K562 (cell line): ENCODE measurements around the gene CELA1. TPM values are rescaled to one million over a fixed set of nuclear protein-coding genes. Genes with fewer than 3 reads are reported as not detected.

Source experiments
- CREM ChIP-seq: IDR thresholded peaks from 2 replicates; pipeline ENCODE4 v1.6.1; 2014; ENCODE audit warnings: antibody characterized with exemption, low read depth
- EHMT2 ChIP-seq: fragments of 450-650 bp; IDR thresholded peaks from 2 replicates; pipeline ENCODE4 v1.6.1; 2018; ENCODE audit warnings: antibody characterized with exemption
- FOS ChIP-seq: IDR thresholded peaks from 3 replicates; pipeline ENCODE4 v1.6.1; 2011; ENCODE audit not compliant: insufficient read length; ENCODE audit errors: extremely low read depth
- FOXM1 ChIP-seq, 2 experiments: fragments of 450-650 bp in 1 of 2; sonication (generic) in 1 of 2; formaldehyde crosslinking in 1 of 2; IDR thresholded peaks; 2 replicates each; pipeline versions ENCODE4 v1.6.1 to v1.9.0; 2017 to 2022; ENCODE audit warnings: low read depth in 2 of 2, mild to moderate bottlenecking in 2 of 2, missing genetic modification reagents in 1 of 2, moderate library complexity in 1 of 2
- MAFG ChIP-seq: fragments of 450-650 bp; conservative IDR thresholded peaks from 2 replicates; pipeline ENCODE4 v1.6.1; 2016; ENCODE audit warnings: missing genetic modification characterization, missing compliant biosample characterization
- SMARCA5 ChIP-seq: fragments of 450-650 bp; IDR thresholded peaks from 2 replicates; pipeline ENCODE4 v1.6.1; 2016
- SMARCE1 ChIP-seq: fragments of 450-650 bp; IDR thresholded peaks from 2 replicates; pipeline ENCODE4 v1.7.1; 2016; ENCODE audit warnings: mild to moderate bottlenecking
- SRSF3 ChIP-seq: fragments of 200-400 bp; formaldehyde crosslinking; IDR thresholded peaks from 2 replicates; pipeline ENCODE4 v1.6.1; 2016; ENCODE audit warnings: mild to moderate bottlenecking, low read length, moderate library complexity; ENCODE audit not compliant: insufficient read depth
- TAF15 ChIP-seq: fragments of 200-400 bp; formaldehyde crosslinking; IDR thresholded peaks from 2 replicates; pipeline ENCODE4 v1.6.1; 2017; ENCODE audit warnings: mild to moderate bottlenecking, low read depth, low read length, moderate library complexity
- USF1 ChIP-seq: sonication (generic); formaldehyde crosslinking; IDR thresholded peaks from 2 replicates; pipeline ENCODE4 v1.9.0; 2022; ENCODE audit warnings: mild to moderate bottlenecking, missing genetic modification reagents
- ZNF212 ChIP-seq: fragments of 450-650 bp; formaldehyde crosslinking; IDR thresholded peaks from 2 replicates; pipeline ENCODE4 v1.4.0; 2020; ENCODE audit warnings: mild to moderate bottlenecking
- ZNF253 ChIP-seq: fragments of 250-450 bp; sonication (Bioruptor Pico); conservative IDR thresholded peaks from 2 replicates; pipeline ENCODE4 v1.6.1; 2021; ENCODE audit warnings: mild to moderate bottlenecking
- polyA plus RNA-seq, 8 experiments: library from polyadenylated mRNA; depleted of rRNA in 4 of 8; stranded (reverse) in 5 of 8; unstranded in 3 of 8; fragments of >200 nt; fragmentation: Nextera tagmentation in 2 of 8; fragmentation: Illumina TruSeq in 1 of 8; extraction: Ambion mirVana in 2 of 8; extraction: Trizol in 1 of 8; gene quantifications; 2 replicates each; pipeline versions ENCODE4 v1.2.1 to v1.2.3, GENCODE V29; 2011 to 2014; ENCODE audit warnings: inconsistent platforms in 1 of 8, missing spikeins in 1 of 8
- total RNA-seq, 7 experiments: library from RNA; depleted of rRNA in 6 of 7; stranded (reverse); fragments of >200 nt in 6 of 7; fragmentation: Illumina TruSeq in 2 of 7; extraction: Trizol in 2 of 7; gene quantifications; 2 replicates each; pipeline versions ENCODE4 v1.2.1 to v1.2.3, GENCODE V29; 2011 to 2021; ENCODE audit warnings: low replicate concordance in 1 of 7
- TF ChIP-seq, protein P1 (sequence below): fragments of 450-650 bp; IDR thresholded peaks from 2 replicates; pipeline ENCODE4 v1.6.1; 2018; ENCODE audit not compliant: partially characterized antibody
- TF ChIP-seq, protein P2 (sequence below): fragments of 250-450 bp; sonication (Bioruptor Pico); IDR thresholded peaks from 2 replicates; pipeline ENCODE4 v1.5.0; 2022; ENCODE audit warnings: mild to moderate bottlenecking
- TF ChIP-seq, protein P3 (sequence below), 2 experiments: IDR thresholded peaks; 2 replicates each; pipeline ENCODE4 v1.6.1; 2011; ENCODE audit warnings: borderline replicate concordance in 1 of 2, control low read depth in 1 of 2, low read depth in 1 of 2, low read length in 1 of 2, mild to moderate bottlenecking in 1 of 2, mixed read lengths in 1 of 2, moderate library complexity in 1 of 2; ENCODE audit not compliant: insufficient read depth in 1 of 2, insufficient read length in 1 of 2, poor library complexity in 1 of 2, severe bottlenecking in 1 of 2; ENCODE audit errors: extremely low read depth in 1 of 2
- TF ChIP-seq, protein P4 (sequence below): fragments of 450-650 bp; IDR thresholded peaks from 2 replicates; pipeline ENCODE4 v1.6.1; 2016; ENCODE audit warnings: mild to moderate bottlenecking

Gene CELA1
- total and polyA plus RNA-seq, 9 of the 15 experiments (the other 6 are each of a cell fraction or from before 2014, with no cell fraction given), result 0.06 to 0.27 (median 0.22) TPM; not detected in 6

DNA sequence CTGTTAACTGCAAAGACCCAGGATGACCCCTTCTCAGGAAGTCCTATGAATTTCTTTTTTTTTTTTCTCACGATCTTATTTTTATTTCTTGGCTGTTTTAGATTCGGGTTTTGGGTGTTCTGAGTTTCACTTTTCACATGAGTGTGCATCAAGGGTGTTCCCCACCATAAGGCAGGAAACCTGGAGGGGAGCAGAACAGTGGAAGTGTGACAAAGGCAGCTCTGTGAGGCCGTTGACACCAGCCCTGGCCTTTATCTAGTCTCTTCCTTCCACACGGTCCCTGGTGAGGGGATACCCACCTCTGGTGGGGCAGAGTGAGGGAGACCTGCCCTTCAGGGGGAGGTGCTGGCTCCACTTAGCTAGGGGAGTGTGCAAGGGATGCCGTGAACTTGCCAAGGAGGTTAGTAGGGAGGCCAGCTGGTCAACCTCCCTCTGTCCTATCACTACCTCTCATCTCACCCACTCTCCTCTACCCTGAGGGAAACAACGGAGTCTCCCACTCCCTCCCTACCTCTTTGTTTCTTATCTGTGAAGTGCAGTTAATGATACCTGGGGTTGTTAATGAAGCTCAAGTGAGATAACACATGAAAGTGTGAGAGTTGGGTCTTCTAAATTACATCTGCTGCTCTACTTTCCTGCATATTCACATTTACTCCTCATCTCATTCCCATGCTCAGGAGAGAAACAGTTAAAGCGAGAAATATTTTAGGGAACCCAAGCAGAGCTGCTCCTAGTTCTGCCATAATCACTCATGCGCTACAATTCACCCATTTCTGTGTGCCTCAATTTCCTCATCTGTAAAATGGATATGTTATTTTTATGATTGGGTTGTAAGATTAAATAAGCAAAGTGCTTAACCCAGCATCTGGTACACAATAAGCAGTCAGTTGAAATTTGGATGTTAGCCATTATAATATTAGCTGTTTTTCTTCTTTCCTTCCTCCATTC lies 49.1 kb upstream of the CELA1 start (continued):
- TF ChIP-seq, protein P1, sequence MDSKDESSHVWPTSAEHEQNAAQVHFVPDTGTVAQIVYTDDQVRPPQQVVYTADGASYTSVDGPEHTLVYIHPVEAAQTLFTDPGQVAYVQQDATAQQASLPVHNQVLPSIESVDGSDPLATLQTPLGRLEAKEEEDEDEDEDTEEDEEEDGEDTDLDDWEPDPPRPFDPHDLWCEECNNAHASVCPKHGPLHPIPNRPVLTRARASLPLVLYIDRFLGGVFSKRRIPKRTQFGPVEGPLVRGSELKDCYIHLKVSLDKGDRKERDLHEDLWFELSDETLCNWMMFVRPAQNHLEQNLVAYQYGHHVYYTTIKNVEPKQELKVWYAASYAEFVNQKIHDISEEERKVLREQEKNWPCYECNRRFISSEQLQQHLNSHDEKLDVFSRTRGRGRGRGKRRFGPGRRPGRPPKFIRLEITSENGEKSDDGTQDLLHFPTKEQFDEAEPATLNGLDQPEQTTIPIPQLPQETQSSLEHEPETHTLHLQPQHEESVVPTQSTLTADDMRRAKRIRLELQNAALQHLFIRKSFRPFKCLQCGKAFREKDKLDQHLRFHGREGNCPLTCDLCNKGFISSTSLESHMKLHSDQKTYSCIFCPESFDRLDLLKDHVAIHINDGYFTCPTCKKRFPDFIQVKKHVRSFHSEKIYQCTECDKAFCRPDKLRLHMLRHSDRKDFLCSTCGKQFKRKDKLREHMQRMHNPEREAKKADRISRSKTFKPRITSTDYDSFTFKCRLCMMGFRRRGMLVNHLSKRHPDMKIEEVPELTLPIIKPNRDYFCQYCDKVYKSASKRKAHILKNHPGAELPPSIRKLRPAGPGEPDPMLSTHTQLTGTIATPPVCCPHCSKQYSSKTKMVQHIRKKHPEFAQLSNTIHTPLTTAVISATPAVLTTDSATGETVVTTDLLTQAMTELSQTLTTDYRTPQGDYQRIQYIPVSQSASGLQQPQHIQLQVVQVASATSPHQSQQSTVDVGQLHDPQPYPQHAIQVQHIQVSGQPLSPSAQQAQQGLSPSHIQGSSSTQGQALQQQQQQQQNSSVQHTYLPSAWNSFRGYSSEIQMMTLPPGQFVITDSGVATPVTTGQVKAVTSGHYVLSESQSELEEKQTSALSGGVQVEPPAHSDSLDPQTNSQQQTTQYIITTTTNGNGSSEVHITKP, result peak; percentile 12
- TF ChIP-seq SMARCA5 (peak; percentile 77), EHMT2 (peak; percentile 75), FOS (no peak), SRSF3 (no peak), CREM (peak; percentile 47), MAFG (tag) (no peak), ZNF253 (CRISPR knock-in tag) (no peak), TAF15 (no peak), FOXM1 (IDR thresholded peaks at IDR 0.05; ENCODE audit: low read depth) (peak; percentile 79), FOXM1 (CRISPR knock-in tag; IDR thresholded peaks at IDR 0.05; ENCODE audit: low read depth) (no peak), ZNF212 (CRISPR knock-in tag) (no peak), SMARCE1 (peak; percentile 96), USF1 (no peak)
- TF ChIP-seq, protein P2, sequence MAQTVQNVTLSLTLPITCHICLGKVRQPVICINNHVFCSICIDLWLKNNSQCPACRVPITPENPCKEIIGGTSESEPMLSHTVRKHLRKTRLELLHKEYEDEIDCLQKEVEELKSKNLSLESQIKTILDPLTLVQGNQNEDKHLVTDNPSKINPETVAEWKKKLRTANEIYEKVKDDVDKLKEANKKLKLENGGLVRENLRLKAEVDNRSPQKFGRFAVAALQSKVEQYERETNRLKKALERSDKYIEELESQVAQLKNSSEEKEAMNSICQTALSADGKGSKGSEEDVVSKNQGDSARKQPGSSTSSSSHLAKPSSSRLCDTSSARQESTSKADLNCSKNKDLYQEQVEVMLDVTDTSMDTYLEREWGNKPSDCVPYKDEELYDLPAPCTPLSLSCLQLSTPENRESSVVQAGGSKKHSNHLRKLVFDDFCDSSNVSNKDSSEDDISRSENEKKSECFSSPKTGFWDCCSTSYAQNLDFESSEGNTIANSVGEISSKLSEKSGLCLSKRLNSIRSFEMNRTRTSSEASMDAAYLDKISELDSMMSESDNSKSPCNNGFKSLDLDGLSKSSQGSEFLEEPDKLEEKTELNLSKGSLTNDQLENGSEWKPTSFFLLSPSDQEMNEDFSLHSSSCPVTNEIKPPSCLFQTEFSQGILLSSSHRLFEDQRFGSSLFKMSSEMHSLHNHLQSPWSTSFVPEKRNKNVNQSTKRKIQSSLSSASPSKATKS (CRISPR knock-in tag), result no peak
- TF ChIP-seq, protein P3, sequence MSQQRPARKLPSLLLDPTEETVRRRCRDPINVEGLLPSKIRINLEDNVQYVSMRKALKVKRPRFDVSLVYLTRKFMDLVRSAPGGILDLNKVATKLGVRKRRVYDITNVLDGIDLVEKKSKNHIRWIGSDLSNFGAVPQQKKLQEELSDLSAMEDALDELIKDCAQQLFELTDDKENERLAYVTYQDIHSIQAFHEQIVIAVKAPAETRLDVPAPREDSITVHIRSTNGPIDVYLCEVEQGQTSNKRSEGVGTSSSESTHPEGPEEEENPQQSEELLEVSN (IDR thresholded peaks at IDR 0.05; ENCODE audit: borderline replicate concordance in 1 of 2, extremely low read depth in 1 of 2, insufficient read depth in 1 of 2, insufficient read length in 1 of 2, low read depth in 1 of 2, low read length in 1 of 2, poor library complexity in 1 of 2, severe bottlenecking in 1 of 2), result no peak
- TF ChIP-seq, protein P4, sequence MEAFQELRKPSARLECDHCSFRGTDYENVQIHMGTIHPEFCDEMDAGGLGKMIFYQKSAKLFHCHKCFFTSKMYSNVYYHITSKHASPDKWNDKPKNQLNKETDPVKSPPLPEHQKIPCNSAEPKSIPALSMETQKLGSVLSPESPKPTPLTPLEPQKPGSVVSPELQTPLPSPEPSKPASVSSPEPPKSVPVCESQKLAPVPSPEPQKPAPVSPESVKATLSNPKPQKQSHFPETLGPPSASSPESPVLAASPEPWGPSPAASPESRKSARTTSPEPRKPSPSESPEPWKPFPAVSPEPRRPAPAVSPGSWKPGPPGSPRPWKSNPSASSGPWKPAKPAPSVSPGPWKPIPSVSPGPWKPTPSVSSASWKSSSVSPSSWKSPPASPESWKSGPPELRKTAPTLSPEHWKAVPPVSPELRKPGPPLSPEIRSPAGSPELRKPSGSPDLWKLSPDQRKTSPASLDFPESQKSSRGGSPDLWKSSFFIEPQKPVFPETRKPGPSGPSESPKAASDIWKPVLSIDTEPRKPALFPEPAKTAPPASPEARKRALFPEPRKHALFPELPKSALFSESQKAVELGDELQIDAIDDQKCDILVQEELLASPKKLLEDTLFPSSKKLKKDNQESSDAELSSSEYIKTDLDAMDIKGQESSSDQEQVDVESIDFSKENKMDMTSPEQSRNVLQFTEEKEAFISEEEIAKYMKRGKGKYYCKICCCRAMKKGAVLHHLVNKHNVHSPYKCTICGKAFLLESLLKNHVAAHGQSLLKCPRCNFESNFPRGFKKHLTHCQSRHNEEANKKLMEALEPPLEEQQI, result peak; percentile 20; the same call in 1 of the 2 replicates
